Prostate gland (tissue), 2 donors: ENCODE data around the gene CAV1. TPM values are rescaled to one million over a fixed set of nuclear protein-coding genes. Genes with fewer than 3 reads are reported as not detected.

Experiments used
- DNase-seq: peaks from one replicate; pipeline ENCODE4 v3.0.0-alpha.2; 2019; ENCODE audit warnings: low spot score
- H3K27ac ChIP-seq, 2 donors: fragments of 200-600 bp; sonication (generic); 2 replicates each; pipeline ENCODE4 v1.5.1; 2017 to 2019
- H3K27me3 ChIP-seq: fragments of 200-600 bp; sonication (generic); replicated peaks from 2 replicates; pipeline ENCODE4 v1.5.1; 2019; ENCODE audit not compliant: insufficient read depth
- H3K36me3 ChIP-seq, 2 donors: fragments of 200-600 bp; sonication (generic); 1 replicate in 1 of 2; 2 replicates in 1 of 2; pipeline versions ENCODE4 v1.5.1 to v1.8.1; 2017 to 2019
- H3K4me1 ChIP-seq: fragments of 200-600 bp; sonication (generic); replicated peaks from 2 replicates; pipeline ENCODE4 v1.5.1; 2019
- H3K4me3 ChIP-seq, 2 donors: fragments of 200-600 bp; sonication (generic); 2 replicates each; pipeline ENCODE4 v1.5.1; 2017 to 2019
- H3K9me3 ChIP-seq: fragments of 200-600 bp; sonication (generic); 2 replicates; pipeline ENCODE4 v1.5.1; 2017
- CTCF ChIP-seq, 4 experiments: fragments of 200-600 bp in 2 of 4; fragments of 450-650 bp in 2 of 4; sonication (generic) in 2 of 4; IDR thresholded peaks; 1 replicate in 3 of 4; 2 replicates in 1 of 4; pipeline ENCODE4 v1.5.1; 2016 to 2019; ENCODE audit warnings: antibody characterized with exemption in 4 of 4, mild to moderate bottlenecking in 2 of 4, moderate library complexity in 2 of 4
- POLR2A ChIP-seq: fragments of 450-650 bp; IDR thresholded peaks from one replicate; pipeline ENCODE4 v1.6.1; 2016; ENCODE audit warnings: antibody characterized with exemption, mild to moderate bottlenecking
- POLR2AphosphoS5 ChIP-seq: sonication (generic); formaldehyde crosslinking; IDR thresholded peaks from one replicate; pipeline ENCODE4 v1.6.1; 2017; ENCODE audit warnings: antibody characterized with exemption
- WGBS: methylation state at CpG from one replicate; pipeline ENCODE4 v1.1.5; 2018; 5-methylcytosine and 5-hydroxymethylcytosine counted together
- intact Hi-C: fragments of 100-400 bp; cut with DNase I; formaldehyde crosslinking; loops from one replicate; pipeline ENCODE4 v1.14.2; 2022
- total RNA-seq, 2 donors: library from RNA; depleted of rRNA; stranded (reverse); fragments of >200 nt; gene quantifications; one replicate each; pipeline ENCODE4 v1.1.0, GENCODE V29; 2016

Gene CAV1
- total RNA-seq, 2 donors from 2014 or later, result 54.0 to 114 TPM

GRCh38 chr7:116493449-116493848 lies 31.4 kb upstream of the CAV1 start:
- TF ChIP-seq POLR2A, result no peak
- TF ChIP-seq POLR2AphosphoS5, result no peak
- no peak for TF ChIP-seq CTCF (IDR thresholded peaks at IDR 0.05)
- no peak for DNase-seq
- no peak overlapping the region for H3K27ac ChIP-seq
- H3K9me3 ChIP-seq, result no peaks in the 10 kb centered on the region
- H3K4me3 ChIP-seq, result no peak overlapping the region
- no peaks in the 10 kb centered on the region for H3K36me3 ChIP-seq
- WGBS, result 40% methylated on average over 1 of the region's 1 CpG
- no peaks in the 10 kb centered on the region for H3K27me3 ChIP-seq
- intact Hi-C loops, result no loop called here
- no peaks in the 10 kb centered on the region for H3K4me1 ChIP-seq

GRCh38 chr7:116494472-116494871 lies 30.4 kb upstream of the CAV1 start:
- Histone ChIP-seq H3K36me3 (no peaks in the 10 kb centered on the region), H3K27me3 (no peaks in the 10 kb centered on the region), H3K4me1 (no peaks in the 10 kb centered on the region), H3K9me3 (no peaks in the 10 kb centered on the region), H3K27ac (no peak overlapping the region), H3K4me3 (no peak overlapping the region)
- intact Hi-C loops, result no loop called here
- TF ChIP-seq POLR2A (no peak), CTCF (IDR thresholded peaks at IDR 0.05) (no peak)
- WGBS, result 98% methylated on average over 2 of the region's 2 CpGs
- no peak for DNase-seq

- H3K27ac ChIP-seq, result no peak overlapping the region
Measured at GRCh38 chr7:116495736-116496135, 29.1 kb upstream of the CAV1 start.

GRCh38 chr7:116496653-116497052 lies 28.2 kb upstream of the CAV1 start:
- no peak for DNase-seq

More at GRCh38 chr7:116495736-116496135, 29.1 kb upstream of the CAV1 start:
- TF ChIP-seq POLR2A (no peak), CTCF (IDR thresholded peaks at IDR 0.05) (no peak), POLR2AphosphoS5 (no peak)
- Histone ChIP-seq H3K4me1 (no peaks in the 10 kb centered on the region), H3K27me3 (no peaks in the 10 kb centered on the region), H3K4me3 (no peak overlapping the region), H3K9me3 (no peaks in the 10 kb centered on the region), H3K36me3 (no peaks in the 10 kb centered on the region)
- intact Hi-C loops, result no loop called here
- DNase-seq, result no peak
- WGBS, result 95% methylated on average over 1 of the region's 1 CpG

More at GRCh38 chr7:116496653-116497052, 28.2 kb upstream of the CAV1 start:
- H3K36me3 ChIP-seq, result no peaks in the 10 kb centered on the region
- 94% methylated on average over 6 of the region's 6 CpGs for WGBS
- H3K9me3 ChIP-seq, result no peaks in the 10 kb centered on the region
- TF ChIP-seq POLR2A (no peak), POLR2AphosphoS5 (no peak), CTCF (IDR thresholded peaks at IDR 0.05) (no peak)
- no peaks in the 10 kb centered on the region for H3K4me1 ChIP-seq
- H3K27me3 ChIP-seq, result no peaks in the 10 kb centered on the region
- H3K4me3 ChIP-seq, result no peak overlapping the region
- no peak overlapping the region for H3K27ac ChIP-seq
- intact Hi-C loops, result no loop called here
